Stomach smooth muscle (tissue), 2 donors: ENCODE results near the gene TMEM254.
"Not testable (repeated sequence)": the region's sequence is repeated elsewhere in the genome, so short reads cannot be mapped to it uniquely, and the experiment has no call there.

Experiments used
- H3K27ac ChIP-seq: one replicate; pipeline ENCODE4 v1.7.0; 2013; ENCODE audit warnings: mild to moderate bottlenecking, low read length, inconsistent platforms
- H3K27me3 ChIP-seq, 2 donors: one replicate each; pipeline ENCODE4 v1.7.0; 2013; ENCODE audit warnings: low read length in 2 of 2; ENCODE audit not compliant: insufficient read depth in 2 of 2, control insufficient read depth in 1 of 2
- H3K36me3 ChIP-seq, 2 donors: one replicate each; pipeline ENCODE4 v1.7.0; 2013; ENCODE audit warnings: low read length in 2 of 2; ENCODE audit not compliant: control insufficient read depth in 2 of 2, insufficient read depth in 2 of 2
- H3K4me1 ChIP-seq: one replicate; pipeline ENCODE4 v1.7.0; 2013; ENCODE audit warnings: low read length; ENCODE audit not compliant: control insufficient read depth, insufficient read depth
- H3K4me3 ChIP-seq, 2 donors: one replicate each; pipeline ENCODE4 v1.7.0; 2013; ENCODE audit warnings: low read length in 2 of 2
- H3K9ac ChIP-seq, 2 donors: one replicate each; pipeline ENCODE4 v1.7.0; 2013; ENCODE audit warnings: low read length in 2 of 2, mild to moderate bottlenecking in 1 of 2
- H3K9me3 ChIP-seq, 2 donors: one replicate each; pipeline ENCODE4 v1.7.0; 2013; ENCODE audit warnings: low read length in 2 of 2; ENCODE audit not compliant: control insufficient read depth in 2 of 2
- donor health status: healthy.
- donor health status: Pancreatic carcinoma.

TMEM254 gene

DNA sequence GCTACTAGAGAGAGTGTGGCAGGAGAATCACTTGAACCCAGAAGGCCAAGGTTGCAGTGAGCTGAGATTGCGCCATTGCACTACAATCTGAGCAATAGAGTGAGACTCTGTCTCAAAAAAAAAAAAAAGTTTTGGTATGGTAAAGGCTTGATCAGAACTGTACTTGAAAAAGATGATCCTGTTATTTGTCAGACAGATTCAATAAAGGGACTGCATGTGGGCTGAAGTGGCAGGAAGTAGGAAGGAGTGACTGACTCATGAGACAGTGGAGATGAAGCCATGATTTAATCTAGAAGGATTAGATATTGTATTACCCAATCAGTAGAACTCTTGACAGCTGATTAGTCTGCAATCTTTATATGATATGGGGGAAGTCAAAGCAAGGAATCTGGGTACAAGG, 2.7 kb upstream of the TMEM254 start:
- Histone ChIP-seq H3K4me1 (peaks cover 9% of the 10 kb centered on the region), H3K4me3 (no peak overlapping the region), H3K36me3 (no peaks in the 10 kb centered on the region), H3K9ac (no peak overlapping the region), H3K27ac (no peak overlapping the region), H3K27me3 (no peaks in the 10 kb centered on the region), H3K9me3 (no peaks in the 10 kb centered on the region)

DNA sequence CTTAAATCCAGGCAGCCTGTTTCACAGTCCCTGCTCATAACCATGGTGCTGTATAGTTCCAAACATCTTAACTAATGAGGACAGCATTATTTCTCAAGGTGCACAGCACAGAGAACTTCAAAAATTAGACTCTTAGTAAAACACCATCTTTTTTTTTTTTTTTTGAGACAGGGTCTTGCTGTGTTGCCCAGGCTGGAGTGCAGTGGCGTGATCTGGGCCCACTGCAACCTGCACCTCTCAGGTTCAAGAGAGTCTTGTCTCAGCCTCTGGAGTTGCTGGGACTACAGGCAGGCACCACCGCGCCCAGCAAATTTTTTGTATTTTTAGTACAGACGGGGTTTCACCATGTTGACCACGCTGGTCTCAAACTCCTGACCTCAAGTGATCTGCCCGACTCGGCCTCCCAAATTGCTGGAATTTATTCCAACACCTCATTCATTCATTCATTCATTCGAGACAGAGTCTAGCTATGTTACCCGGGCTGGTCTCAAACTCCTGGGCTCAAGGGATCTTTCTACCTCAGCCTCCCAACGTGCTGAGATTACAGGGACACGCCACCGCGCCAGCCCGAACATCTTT, 507 bp upstream of the TMEM254 start:
- peak overlapping the region; percentile 96 to 98 for H3K9ac ChIP-seq

DNA sequence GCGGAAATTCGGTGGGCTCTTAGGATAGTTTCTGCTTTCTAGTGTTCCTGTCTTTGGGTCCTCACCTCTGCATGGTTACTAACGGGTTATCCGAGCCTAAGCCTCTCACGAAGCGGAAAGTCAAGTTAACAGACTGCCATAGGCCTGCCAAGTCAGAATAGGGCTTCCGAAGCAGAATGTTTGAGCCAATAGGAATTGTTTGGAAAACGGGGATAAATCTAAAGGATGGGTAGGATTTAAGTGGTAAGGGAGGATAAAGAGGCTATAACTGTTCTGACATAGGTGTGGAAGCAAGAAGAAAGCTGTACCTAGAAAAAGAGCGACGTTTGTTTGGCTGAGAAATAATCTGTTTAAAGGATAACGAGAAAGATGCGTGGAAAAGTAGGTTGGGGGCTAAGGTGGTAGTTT, 851 bp downstream of the TMEM254 start:
- peak overlapping the region; percentile 96 to 98 for H3K9ac ChIP-seq
- peak overlapping the region; percentile 98 for H3K27ac ChIP-seq
- no peaks in the 10 kb centered on the region for H3K27me3 ChIP-seq
- H3K9me3 ChIP-seq = no peaks in the 10 kb centered on the region
- peaks cover 3 to 4% of the 10 kb centered on the region in 2 donors for H3K36me3 ChIP-seq
- peaks cover 9% of the 10 kb centered on the region for H3K4me1 ChIP-seq
- H3K4me3 ChIP-seq = peak overlapping the region; percentile 75 to 86

More for the DNA sequence above, 507 bp upstream of the TMEM254 start:
- Histone ChIP-seq H3K4me3 (peak overlapping the region; percentile 75 to 86), H3K36me3 (no peaks in the 10 kb centered on the region), H3K4me1 (peaks cover 9% of the 10 kb centered on the region), H3K27me3 (no peaks in the 10 kb centered on the region), H3K27ac (peak overlapping the region; percentile 98), H3K9me3 (no peaks in the 10 kb centered on the region)

DNA sequence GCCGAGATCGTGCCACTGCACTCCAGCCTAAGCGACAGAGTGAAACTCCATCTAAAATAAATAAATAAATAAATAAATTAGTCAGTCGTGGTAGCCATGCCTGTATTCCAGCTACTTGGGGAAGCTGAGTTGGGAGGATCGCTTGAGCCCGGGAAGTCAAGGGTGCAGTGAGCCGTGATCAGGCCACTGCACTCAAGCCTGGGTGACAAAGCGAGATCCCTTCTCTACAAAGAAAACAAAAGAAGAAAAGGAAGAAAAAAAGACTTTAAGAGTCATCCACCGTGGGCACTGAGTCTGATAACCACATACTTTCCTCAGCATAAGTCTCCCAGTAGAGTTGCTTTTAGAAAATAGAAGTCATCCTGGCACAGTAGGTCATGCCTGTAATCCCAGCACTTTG, 2.6 kb downstream of the TMEM254 start:
- Histone ChIP-seq H3K36me3 (peaks cover 3 to 6% of the 10 kb centered on the region in 2 donors), H3K4me1 (peaks cover 9% of the 10 kb centered on the region), H3K27me3 (no peaks in the 10 kb centered on the region), H3K9ac (no peak overlapping the region), H3K9me3 (no peaks in the 10 kb centered on the region), H3K4me3 (no peak overlapping the region), H3K27ac (no peak overlapping the region)

DNA sequence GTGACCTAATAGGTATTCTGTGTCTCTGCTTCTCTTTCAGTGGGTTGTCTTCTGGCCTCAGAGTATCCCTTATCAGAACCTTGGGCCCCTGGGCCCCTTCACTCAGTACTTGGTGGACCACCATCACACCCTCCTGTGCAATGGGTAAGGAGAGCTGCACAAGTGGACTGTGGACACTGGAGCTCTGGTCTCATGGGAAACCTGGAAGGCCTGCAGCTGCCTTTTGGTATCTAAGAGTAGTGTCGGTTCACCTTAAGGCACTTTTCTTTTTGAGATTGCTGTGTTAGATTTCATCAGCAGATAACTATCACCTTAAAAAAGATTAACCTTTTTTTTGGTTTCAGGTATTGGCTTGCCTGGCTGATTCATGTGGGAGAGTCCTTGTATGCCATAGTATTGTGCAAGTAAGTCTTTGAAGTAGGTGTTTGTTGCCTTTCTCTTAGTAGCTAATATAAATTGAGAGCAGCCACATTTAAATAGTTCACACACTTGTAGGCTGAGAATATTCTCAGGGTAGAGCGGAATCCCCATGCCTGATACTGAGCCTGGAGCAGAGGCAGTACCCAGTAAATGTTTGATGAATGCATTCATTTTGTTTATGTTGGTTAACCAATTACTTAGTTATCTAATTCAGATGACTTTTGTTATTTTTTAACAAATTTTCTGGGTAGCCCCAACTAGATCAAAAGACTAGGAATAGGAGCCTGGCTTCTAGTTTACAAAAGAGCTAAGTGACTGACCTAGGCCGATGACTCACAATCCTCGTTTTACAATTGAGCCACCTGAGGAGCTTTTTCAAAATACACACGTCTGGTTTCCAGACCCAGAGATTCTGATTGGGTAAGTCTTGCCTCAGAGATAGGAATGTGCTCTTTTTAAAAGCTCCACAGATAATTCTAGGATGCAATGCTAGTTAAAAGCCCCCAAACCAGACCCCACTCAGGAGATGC, 3.6 kb downstream of the TMEM254 start:
- H3K27me3 ChIP-seq = no peaks in the 10 kb centered on the region
- no peak overlapping the region for H3K9ac ChIP-seq
- H3K4me3 ChIP-seq = no peak overlapping the region
- H3K36me3 ChIP-seq = peaks cover 3 to 6% of the 10 kb centered on the region in 2 donors
- H3K4me1 ChIP-seq = peaks cover 9% of the 10 kb centered on the region
- no peaks in the 10 kb centered on the region for H3K9me3 ChIP-seq
- no peak overlapping the region for H3K27ac ChIP-seq

DNA sequence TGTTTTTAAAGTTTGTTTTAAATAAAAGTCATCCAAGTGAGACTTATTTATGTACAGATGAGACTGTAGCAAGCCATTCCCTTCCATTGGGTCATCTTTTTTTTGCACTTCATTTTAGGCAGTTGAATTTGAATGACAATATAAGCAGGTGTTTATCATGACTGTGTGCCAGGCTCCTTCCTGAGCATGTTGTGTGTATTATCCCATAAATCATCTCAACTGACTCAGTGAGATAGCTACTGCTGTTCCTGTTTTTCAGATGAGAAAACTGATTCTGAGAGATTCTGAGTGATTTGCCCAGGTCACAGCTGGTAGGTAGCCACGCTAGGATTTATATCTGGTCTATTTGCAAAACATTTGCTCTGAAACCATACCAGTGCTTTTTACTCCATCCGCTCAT, 11.7 kb downstream of the TMEM254 start:
- Histone ChIP-seq H3K9ac (no peak overlapping the region), H3K4me3 (no peak overlapping the region), H3K4me1 (no peaks in the 10 kb centered on the region), H3K27ac (no peak overlapping the region), H3K27me3 (no peaks in the 10 kb centered on the region), H3K9me3 (no peaks in the 10 kb centered on the region), H3K36me3 (peaks cover 0 to 2% of the 10 kb centered on the region in 2 donors)

DNA sequence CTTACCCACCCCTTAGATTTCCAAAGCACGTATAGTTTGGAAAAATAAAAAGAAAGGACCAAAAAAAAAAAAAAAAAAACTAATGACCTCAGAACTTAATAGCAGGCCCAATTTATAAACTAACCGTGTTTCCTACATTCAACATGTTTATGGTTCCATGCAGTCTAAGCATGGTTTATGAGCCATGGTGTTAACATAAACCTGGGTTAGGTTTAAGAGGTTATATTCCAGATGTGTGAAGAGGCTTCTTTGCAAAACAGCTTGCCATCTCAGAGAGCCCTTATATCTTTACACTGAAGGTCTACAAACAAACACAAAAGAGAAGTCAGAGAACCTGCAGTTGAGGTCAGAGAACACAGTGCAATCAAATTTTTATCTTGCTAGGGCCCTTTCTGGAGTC, 15.8 kb downstream of the TMEM254 start:
- H3K9me3 ChIP-seq = no peaks in the 10 kb centered on the region
- no peak overlapping the region for H3K9ac ChIP-seq
- H3K36me3 ChIP-seq = peaks cover 0 to 2% of the 10 kb centered on the region in 2 donors
- H3K27me3 ChIP-seq = no peaks in the 10 kb centered on the region
- no peak overlapping the region for H3K27ac ChIP-seq
- no peaks in the 10 kb centered on the region for H3K4me1 ChIP-seq
- H3K4me3 ChIP-seq = no peak overlapping the region

DNA sequence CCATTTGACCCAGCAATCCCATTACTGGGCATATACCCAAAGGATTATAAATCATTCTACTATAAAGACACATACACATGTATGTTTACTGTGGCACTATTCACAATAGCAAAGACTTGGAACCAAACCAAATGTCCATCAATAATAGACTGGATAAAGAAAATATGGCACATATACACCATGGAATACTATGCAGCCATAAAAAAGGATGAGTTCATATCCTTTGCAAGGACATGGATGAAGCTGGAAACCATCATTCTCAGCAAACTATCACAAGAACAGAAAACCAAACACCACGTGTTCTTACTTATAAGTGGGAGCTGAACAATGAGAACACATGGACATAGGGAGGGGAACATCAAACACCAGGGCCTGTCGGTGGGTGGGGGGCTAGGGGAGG, 19.8 kb downstream of the TMEM254 start:
- not testable (repeated sequence) for H3K4me1 ChIP-seq, H3K9ac ChIP-seq, H3K9me3 ChIP-seq, H3K4me3 ChIP-seq, H3K27me3 ChIP-seq, H3K27ac ChIP-seq, H3K36me3 ChIP-seq

DNA sequence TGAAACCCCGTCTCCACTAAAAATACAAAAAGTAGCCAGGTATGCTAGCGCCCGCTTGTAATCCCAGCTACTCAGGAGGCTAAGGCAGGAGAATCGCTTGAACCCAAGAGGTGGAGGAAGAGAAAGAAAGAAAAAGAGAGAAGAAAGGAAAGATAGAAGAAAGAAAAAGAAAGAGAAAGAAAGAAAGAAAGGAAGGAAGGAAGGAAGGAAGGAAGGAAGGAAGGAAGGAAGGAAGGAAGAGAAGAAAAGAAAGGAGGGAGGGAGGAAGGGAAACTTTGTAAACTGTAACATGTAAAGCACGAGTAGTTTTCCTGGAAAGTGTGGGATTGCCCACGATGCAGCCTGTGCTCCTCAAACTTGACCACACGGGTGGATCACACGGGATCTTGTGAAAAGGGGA, 20.8 kb downstream of the TMEM254 start:
- not testable (repeated sequence) for H3K4me1 ChIP-seq, H3K27me3 ChIP-seq, H3K27ac ChIP-seq, H3K9ac ChIP-seq, H3K36me3 ChIP-seq, H3K4me3 ChIP-seq, H3K9me3 ChIP-seq

DNA sequence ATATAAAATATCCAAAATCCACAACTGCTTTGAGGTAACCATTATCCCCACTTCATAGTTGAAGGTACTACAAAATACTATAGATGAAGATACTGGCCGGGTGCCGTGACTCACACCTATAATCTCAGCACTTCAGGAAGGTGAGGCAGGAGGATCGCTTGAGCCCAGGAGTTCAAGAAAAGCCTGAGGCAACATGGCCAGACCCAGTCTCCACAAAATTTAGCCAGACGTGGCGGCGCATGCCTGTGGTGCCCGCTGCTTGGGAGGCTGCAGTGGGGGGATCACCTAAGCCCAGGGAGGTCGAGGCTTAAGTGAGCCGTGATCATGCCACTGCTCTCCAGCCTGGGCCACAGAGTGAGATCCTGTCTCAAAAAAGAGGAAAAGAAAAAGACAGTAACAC, 21.7 kb downstream of the TMEM254 start:
- H3K27me3 ChIP-seq = no peaks in the 10 kb centered on the region
- no peak overlapping the region for H3K4me3 ChIP-seq
- no peaks in the 10 kb centered on the region for H3K36me3 ChIP-seq
- no peak overlapping the region for H3K27ac ChIP-seq
- H3K9me3 ChIP-seq = no peaks in the 10 kb centered on the region
- H3K4me1 ChIP-seq = peaks cover 3% of the 10 kb centered on the region
- no peak overlapping the region for H3K9ac ChIP-seq
